MCF 10A (cell line): Measurements from ENCODE around the gene TRAF5. TPM values are rescaled to one million over a fixed set of nuclear protein-coding genes. Genes with fewer than 3 reads are reported as not detected.
"Not testable (repeated sequence)": the region's sequence is repeated elsewhere in the genome, so short reads cannot be mapped to it uniquely, and the experiment has no call there.

Experiments used
- BruUV-seq: library from RNA; stranded (reverse); fragments of 400-500 nt; replicated peaks from 2 replicates; lab custom pipeline; 2021; lab: Mats Ljungman, UMichigan
- CTCF ChIA-PET: fragments of 300-600 bp; sonication (Branson Sonifier 250); formaldehyde crosslinking; extraction: SDS; loops from one replicate; lab custom pipeline; 2021; ENCODE audit warnings: antibody characterized with exemption, inconsistent platforms; lab: Yijun Ruan, JAX
- POLR2A ChIA-PET: fragments of 300-600, 350-650 bp; sonication (Branson Sonifier 250); formaldehyde crosslinking; extraction: SDS; loops from one replicate; lab custom pipeline; 2020; ENCODE audit warnings: antibody characterized with exemption, inconsistent platforms; lab: Yijun Ruan, JAX
- DNase-seq: peaks from one replicate; pipeline ENCODE4 v3.0.0-alpha.2; 2018; ENCODE audit not compliant: unreplicated experiment
- H3K27ac Mint-ChIP-seq: one replicate; pipeline ENCODE4 v1.8.0; 2022; ENCODE audit warnings: mild to moderate bottlenecking, low read depth, mixed read lengths; ENCODE audit not compliant: unreplicated experiment
- H3K27me3 Mint-ChIP-seq: one replicate; pipeline ENCODE4 v1.8.0; 2022; ENCODE audit warnings: mixed read lengths; ENCODE audit not compliant: insufficient read depth, unreplicated experiment
- H3K36me3 Mint-ChIP-seq: one replicate; pipeline ENCODE4 v1.8.0; 2022; ENCODE audit warnings: mild to moderate bottlenecking, moderate library complexity, mixed read lengths; ENCODE audit not compliant: insufficient read depth, unreplicated experiment
- H3K4me1 Mint-ChIP-seq: one replicate; pipeline ENCODE4 v1.8.0; 2022; ENCODE audit warnings: mixed read lengths; ENCODE audit not compliant: insufficient read depth, unreplicated experiment
- H3K4me3 Mint-ChIP-seq: one replicate; pipeline ENCODE4 v1.8.0; 2022; ENCODE audit warnings: mild to moderate bottlenecking, moderate library complexity, mixed read lengths; ENCODE audit not compliant: unreplicated experiment
- H3K9me3 Mint-ChIP-seq: one replicate; pipeline ENCODE4 v1.8.0; 2022; ENCODE audit warnings: mixed read lengths; ENCODE audit not compliant: unreplicated experiment
- intact Hi-C: fragments of 100-400 bp; cut with micrococcal nuclease; formaldehyde crosslinking; loops from 2 replicates; pipeline ENCODE4 v1.14.1; 2022
- total RNA-seq: library from RNA; stranded (reverse); gene quantifications from 2 replicates; pipeline ENCODE4 v1.2.3, GENCODE V29; 2022
- TF ChIP-seq, protein P1 (sequence below): fragments of 200-600 bp; IDR thresholded peaks from one replicate; pipeline ENCODE4 v1.8.0; 2022; ENCODE audit warnings: antibody characterized with exemption, mild to moderate bottlenecking; ENCODE audit not compliant: unreplicated experiment

TRAF5 gene
- total RNA-seq, 1 experiment from 2014 or later: 16.0 TPM

- TF ChIP-seq, protein P1, sequence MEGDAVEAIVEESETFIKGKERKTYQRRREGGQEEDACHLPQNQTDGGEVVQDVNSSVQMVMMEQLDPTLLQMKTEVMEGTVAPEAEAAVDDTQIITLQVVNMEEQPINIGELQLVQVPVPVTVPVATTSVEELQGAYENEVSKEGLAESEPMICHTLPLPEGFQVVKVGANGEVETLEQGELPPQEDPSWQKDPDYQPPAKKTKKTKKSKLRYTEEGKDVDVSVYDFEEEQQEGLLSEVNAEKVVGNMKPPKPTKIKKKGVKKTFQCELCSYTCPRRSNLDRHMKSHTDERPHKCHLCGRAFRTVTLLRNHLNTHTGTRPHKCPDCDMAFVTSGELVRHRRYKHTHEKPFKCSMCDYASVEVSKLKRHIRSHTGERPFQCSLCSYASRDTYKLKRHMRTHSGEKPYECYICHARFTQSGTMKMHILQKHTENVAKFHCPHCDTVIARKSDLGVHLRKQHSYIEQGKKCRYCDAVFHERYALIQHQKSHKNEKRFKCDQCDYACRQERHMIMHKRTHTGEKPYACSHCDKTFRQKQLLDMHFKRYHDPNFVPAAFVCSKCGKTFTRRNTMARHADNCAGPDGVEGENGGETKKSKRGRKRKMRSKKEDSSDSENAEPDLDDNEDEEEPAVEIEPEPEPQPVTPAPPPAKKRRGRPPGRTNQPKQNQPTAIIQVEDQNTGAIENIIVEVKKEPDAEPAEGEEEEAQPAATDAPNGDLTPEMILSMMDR: no peak
These were observed 13.2 kb upstream of the TRAF5 start for GRCh38 chr1:211313392-211313791.

GRCh38 chr1:211318576-211319280 lies 7.9 kb upstream of the TRAF5 start:
- no peaks in the 10 kb centered on the region for H3K9me3 Mint-ChIP-seq
- no peak for DNase-seq
- POLR2A ChIA-PET: interaction anchor here (0.6 to 1.2 kb wide), 7 partner anchors 61 to 356 kb away, joined by 3 to 4 read pairs (median 3); no protein-coding TSS in a partner anchor
- no peaks in the 10 kb centered on the region for H3K27me3 Mint-ChIP-seq
- TF ChIP-seq, protein P1: no peak
- no peak overlapping the region for H3K4me3 Mint-ChIP-seq
- intact Hi-C loops: no loop called here
- peaks cover 52% of the 10 kb centered on the region for H3K36me3 Mint-ChIP-seq
- no peaks in the 10 kb centered on the region for H3K4me1 Mint-ChIP-seq
- no TSS peak for BruUV-seq
- CTCF ChIA-PET: interaction anchor here (0.5 to 1.5 kb wide), 8 partner anchors 10 to 435 kb away, joined by 3 to 6 read pairs (median 4); no protein-coding TSS in a partner anchor
- H3K27ac Mint-ChIP-seq: no peak overlapping the region

More at GRCh38 chr1:211313392-211313791, 13.2 kb upstream of the TRAF5 start:
- BruUV-seq: no TSS peak
- Mint-ChIP-seq H3K9me3 (no peaks in the 10 kb centered on the region), H3K27ac (no peak overlapping the region), H3K4me1 (no peaks in the 10 kb centered on the region), H3K4me3 (no peak overlapping the region), H3K27me3 (no peaks in the 10 kb centered on the region), H3K36me3 (peaks cover 86% of the 10 kb centered on the region)
- intact Hi-C loops: no loop called here
- CTCF ChIA-PET: interaction anchor here (0.9 to 1.5 kb wide), 6 partner anchors 10 to 202 kb away, joined by 3 to 13 read pairs (median 4); no protein-coding TSS in a partner anchor
- POLR2A ChIA-PET: interaction anchor here (1.0 to 1.5 kb wide), 4 partner anchors 13 to 713 kb away, joined by 3 to 4 read pairs (median 3); partner anchors contain the start of gene TRAF5
- no peak for DNase-seq

DNA sequence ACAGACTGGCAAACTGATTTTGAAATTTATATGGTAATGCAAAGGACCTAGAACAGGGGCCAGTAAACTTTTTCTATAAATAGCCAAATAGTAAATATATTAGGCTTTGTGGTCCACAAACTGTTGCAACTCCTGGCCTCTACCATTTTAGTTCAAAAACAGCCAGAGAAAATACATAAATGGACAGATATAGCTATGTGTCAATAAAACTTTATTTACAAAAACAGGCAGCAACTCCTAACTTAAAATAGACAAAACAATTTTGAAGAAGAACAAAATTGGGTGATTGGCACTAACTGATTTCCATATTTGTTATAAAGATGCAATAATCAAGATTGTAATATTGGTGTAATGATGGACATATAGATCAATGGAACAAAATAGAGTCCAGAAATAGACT lies 6.7 kb upstream of the TRAF5 start:
- no peaks in the 10 kb centered on the region for H3K9me3 Mint-ChIP-seq
- no peaks in the 10 kb centered on the region for H3K27me3 Mint-ChIP-seq
- no peaks in the 10 kb centered on the region for H3K4me1 Mint-ChIP-seq
- H3K27ac Mint-ChIP-seq: no peak overlapping the region
- TF ChIP-seq, protein P1: no peak
- peaks cover 41% of the 10 kb centered on the region for H3K36me3 Mint-ChIP-seq
- POLR2A ChIA-PET: no interaction called here
- CTCF ChIA-PET: interaction anchor here (0.6 to 1.0 kb wide), 3 partner anchors 151 to 398 kb away, joined by 3 to 4 read pairs (median 3); no protein-coding TSS in a partner anchor
- H3K4me3 Mint-ChIP-seq: no peak overlapping the region
- intact Hi-C loops: no loop called here
- DNase-seq: no peak
- BruUV-seq: no TSS peak

DNA sequence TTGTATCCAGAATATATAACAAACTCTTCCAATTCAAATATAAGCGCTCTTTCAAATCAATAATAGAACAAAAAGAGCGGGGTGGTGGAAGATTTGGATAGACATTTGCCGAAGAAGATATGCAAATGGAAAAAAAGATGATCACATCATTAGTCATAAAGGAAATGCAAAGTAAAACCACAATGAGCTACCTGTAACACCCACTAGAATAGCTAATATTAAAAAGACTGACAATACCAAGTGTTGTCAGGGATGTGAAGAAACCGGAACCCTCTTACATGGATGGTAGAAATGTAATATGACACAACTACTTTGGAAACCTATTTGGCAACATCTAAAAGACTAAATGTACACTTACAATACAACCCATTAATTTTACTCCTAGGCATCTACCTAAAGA lies 5.7 kb upstream of the TRAF5 start:
- intact Hi-C loops: no loop called here
- peaks cover under 1% of the 10 kb centered on the region for H3K4me1 Mint-ChIP-seq
- no TSS peak for BruUV-seq
- H3K36me3 Mint-ChIP-seq: peaks cover 30% of the 10 kb centered on the region
- H3K9me3 Mint-ChIP-seq: no peaks in the 10 kb centered on the region
- ChIA-PET CTCF (interaction anchor here (0.6 to 11.2 kb wide), 9 partner anchors 16 to 1062 kb away, joined by 3 to 308 read pairs (median 65); no protein-coding TSS in a partner anchor), POLR2A (interaction anchor here (0.7 to 3.5 kb wide), 5 partner anchors 60 to 253 kb away, joined by 3 to 27 read pairs (median 3); no protein-coding TSS in a partner anchor)
- peak; percentile 94 for DNase-seq
- no peak overlapping the region for H3K27ac Mint-ChIP-seq
- no peaks in the 10 kb centered on the region for H3K27me3 Mint-ChIP-seq
- no peak overlapping the region for H3K4me3 Mint-ChIP-seq
- TF ChIP-seq, protein P1: no peak

DNA sequence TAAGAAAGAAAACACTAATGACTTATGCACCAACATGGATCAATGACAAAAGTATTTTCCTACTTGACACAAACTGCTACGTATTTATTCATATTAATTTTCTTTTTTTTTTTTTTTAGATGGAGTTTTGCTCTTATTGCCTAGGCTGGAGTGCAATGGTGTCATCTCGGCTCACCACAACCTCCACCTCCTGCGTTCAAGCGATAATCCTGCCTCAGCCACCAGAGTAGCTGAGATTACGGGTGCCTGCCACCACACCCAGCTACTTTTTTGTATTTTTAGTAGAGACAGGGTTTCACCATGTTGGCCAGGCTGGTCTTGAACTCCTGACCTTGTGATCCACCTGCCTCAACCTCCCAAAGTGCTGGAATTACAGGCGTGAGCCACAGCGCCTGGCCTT lies 5.0 kb upstream of the TRAF5 start:
- H3K36me3 Mint-ChIP-seq: peaks cover 23% of the 10 kb centered on the region
- not testable (repeated sequence) for H3K4me3 Mint-ChIP-seq, H3K4me1 Mint-ChIP-seq, H3K27me3 Mint-ChIP-seq, DNase-seq, BruUV-seq, H3K9me3 Mint-ChIP-seq, H3K27ac Mint-ChIP-seq
- intact Hi-C loops: loop anchor here (2.0 kb wide), 1 partner anchor 31 kb away; no protein-coding TSS in a partner anchor
- ChIA-PET CTCF (interaction anchor here (0.6 to 11.2 kb wide), 15 partner anchors 11 to 1063 kb away, joined by 3 to 308 read pairs (median 20); no protein-coding TSS in a partner anchor), POLR2A (interaction anchor here (0.7 to 3.5 kb wide), 5 partner anchors 61 to 252 kb away, joined by 3 to 27 read pairs (median 3); no protein-coding TSS in a partner anchor)
